Activated CD4-positive, alpha-beta T cell treated with anti-CD3 and anti-CD28 coated beads, Interleukin-2, amount 50 U/mL, for 1 hour (primary cell): ENCODE data around the gene YKT6.
"Not testable (repeated sequence)": the region's sequence is repeated elsewhere in the genome, so short reads cannot be mapped to it uniquely, and the experiment has no call there.

Source experiments
- DNase-seq: peaks from one replicate; pipeline ENCODE4 v3.0.0-alpha.2; 2020

YKT6 gene

GRCh38 chr7:44172803-44173424, 27.9 kb upstream of the YKT6 start:
- DNase-seq, result no peak

GRCh38 chr7:44173911-44174693, 26.7 kb upstream of the YKT6 start:
- DNase-seq, result no peak

GRCh38 chr7:44174694-44174948, 26.2 kb upstream of the YKT6 start:
- not testable (repeated sequence) for DNase-seq

GRCh38 chr7:44175730-44176129, 25.0 kb upstream of the YKT6 start:
- no peak for DNase-seq

DNA sequence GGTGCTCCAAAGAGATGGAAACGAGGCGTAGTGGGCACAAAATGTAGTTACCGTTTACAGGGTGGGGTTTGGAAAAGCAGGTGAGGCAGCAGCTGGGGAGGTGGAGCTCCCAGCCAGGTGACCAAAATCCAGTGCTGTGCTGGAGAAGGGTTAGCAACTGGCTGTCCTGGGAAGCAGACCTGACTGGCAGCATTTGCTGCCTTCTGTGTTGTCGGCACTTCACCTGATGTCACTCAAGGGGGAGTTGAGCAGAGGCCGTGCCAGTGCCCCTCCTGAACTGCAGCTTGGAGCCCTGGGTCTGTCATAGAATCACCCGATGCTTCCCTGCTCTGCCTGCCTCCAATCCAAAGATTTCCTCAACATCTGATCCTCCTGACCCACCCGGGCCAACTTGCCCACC, 24.3 kb upstream of the YKT6 start:
- DNase-seq, result no peak

DNA sequence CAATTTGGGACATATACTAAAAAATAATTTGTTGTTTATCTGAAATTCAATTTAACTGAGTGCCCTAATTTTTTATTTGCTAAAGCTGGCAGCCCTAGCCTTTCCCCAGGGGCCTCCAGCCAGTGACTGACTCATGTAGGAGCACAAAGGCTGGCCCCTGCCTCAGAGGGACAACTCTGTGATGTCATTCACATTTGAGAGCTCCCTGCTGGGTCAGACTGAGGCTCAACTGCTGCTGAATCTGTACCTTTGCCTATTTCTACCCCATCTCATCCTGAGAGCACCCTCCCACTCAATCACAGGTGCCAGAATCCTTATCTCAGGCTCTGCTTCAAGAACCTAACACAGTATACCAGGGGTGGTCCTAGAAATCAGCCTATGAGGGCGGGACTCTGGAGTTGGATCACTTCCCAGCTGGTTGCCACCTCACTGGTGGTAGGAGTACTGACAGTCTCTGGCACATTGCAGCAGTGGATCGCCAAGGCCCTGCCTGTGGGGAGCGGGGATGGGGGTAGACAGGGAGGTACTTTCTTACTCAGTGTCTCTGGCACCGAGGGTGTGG, 23.1 kb upstream of the YKT6 start:
- DNase-seq, result no peak

GRCh38 chr7:44180631-44181030, 20.1 kb upstream of the YKT6 start:
- DNase-seq, result no peak

GRCh38 chr7:44182827-44183226, 18.0 kb upstream of the YKT6 start:
- no peak for DNase-seq

- no peak for DNase-seq
Measured at GRCh38 chr7:44183386-44183785, 17.4 kb upstream of the YKT6 start.

- no peak for DNase-seq
Measured at GRCh38 chr7:44184206-44184872, 16.4 kb upstream of the YKT6 start.

DNA sequence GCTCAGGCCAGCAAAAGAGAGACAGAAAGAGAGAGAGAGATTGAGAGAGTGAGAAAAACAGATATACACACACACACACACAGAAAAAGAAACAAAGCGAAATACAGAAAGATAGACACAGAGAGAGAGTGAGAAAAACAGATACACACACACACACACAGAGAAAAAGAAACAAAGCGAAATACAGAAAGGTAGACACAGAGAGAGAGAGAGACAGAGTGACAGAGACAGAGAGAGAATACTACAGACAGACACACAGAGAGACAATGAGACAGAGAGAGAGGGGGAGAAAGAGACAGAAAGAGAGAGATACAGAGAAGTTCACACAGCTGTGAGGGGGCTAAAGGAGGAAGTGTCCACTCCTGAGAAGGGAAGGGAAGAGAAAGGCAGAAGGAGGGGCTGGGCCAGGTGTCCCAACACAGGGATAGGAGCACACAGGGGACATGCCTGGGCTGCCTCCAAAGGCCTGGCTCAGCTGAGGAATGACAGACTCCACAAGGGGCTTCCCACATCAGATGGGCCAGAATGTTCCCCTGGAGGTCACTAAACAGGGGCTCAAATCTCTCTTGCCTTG, 15.8 kb upstream of the YKT6 start:
- no peak for DNase-seq

DNA sequence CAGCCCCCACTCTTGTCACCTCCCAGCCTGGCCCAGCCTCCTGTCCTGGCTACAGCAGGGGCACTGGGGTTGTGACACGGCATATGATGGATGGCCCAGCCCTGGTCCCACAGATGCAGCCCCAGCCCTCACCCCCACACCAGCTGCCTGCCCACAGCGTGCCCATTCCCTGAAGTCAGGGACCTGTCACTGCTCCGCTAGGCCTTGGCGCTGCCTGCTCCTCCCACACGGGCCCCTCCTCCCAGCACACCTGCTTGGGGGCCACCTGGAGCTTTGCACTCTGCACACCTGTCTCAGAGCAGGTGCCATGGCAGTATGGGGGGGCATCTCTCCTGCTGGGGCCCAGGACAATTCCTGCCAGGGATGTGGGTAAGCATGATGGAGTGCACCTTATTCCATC, 15.0 kb upstream of the YKT6 start:
- no peak for DNase-seq

- no peak for DNase-seq
Measured at GRCh38 chr7:44186736-44187135, 14.0 kb upstream of the YKT6 start.

GRCh38 chr7:44187636-44188416, 13.0 kb upstream of the YKT6 start:
- DNase-seq, result no peak

DNA sequence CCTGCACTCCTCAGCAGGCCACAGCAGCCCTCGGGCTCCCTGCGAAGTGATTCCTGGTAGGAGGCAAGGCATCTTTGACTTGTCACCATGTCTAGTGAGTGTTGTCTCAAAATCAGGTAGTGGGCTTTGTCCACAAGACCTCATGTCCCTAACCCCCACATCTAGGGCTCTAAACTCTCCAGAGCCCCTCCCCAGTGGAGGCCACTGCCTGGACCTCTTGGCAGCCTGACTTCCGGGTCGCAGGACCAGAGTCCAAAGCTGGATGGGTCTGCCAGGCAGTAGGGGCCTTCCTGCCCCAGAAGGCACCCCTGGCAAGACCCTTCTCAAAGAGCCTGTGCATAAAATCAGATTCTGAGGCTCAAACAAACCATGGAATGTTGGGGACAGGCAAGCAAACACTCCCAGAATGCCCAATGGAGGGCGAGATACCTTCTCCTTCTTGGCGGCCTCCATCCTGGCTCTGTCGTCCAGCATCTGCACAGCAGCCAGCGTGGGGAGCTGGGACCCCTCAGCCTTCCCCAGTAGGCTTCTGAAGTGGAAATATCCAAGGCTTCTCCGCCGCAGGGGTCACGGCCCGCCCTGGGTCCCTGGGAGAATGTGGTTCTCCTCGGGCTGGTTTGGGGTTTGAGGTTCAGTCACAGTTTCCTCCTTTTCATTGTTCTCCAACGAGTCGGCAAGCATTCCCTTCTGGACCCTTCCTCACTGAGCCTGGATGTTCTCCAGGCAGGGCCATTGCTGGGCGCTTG, 12.1 kb upstream of the YKT6 start:
- DNase-seq, result no peak

GRCh38 chr7:44189286-44189992, 11.3 kb upstream of the YKT6 start, which contains the start of gene GCK:
GCK (minus strand) TSS chr7:44189439; CDS start chr7:44188953, 486 bp downstream.
- DNase-seq, result no peak

- no peak for DNase-seq
Measured at GRCh38 chr7:44189993-44190872, 10.5 kb upstream of the YKT6 start.

DNA sequence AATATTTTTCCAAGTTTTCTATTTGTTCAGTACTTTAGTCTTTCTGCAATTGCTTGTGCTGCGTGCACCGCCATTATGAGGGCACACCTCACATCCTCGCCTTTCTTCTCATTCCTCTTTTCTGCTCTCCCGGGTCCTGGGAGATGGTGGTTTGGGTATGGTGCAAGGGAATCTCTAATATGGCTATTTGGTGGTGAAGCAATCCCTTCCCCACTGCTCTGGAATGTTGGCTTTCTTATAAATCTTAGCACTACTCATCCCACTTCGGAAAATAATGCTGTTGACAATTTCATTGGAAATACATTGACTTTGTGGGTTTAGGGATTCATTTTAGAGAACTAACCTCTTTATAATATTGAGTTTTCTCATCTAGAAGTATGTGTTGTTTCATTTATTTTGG, 9.6 kb upstream of the YKT6 start:
- DNase-seq, result no peak

GRCh38 chr7:44193011-44193802, 7.6 kb upstream of the YKT6 start:
- no peak for DNase-seq

GRCh38 chr7:44194069-44194468, 6.7 kb upstream of the YKT6 start:
- DNase-seq, result no peak
